Measurements from ENCODE around the gene SLC25A44.
A peak's percentile ranks its signal among the peaks of the same experiment; 100 is the strongest.

Gene SLC25A44

GRCh38 chr1:156228501-156228900 lies 34.6 kb downstream of the SLC25A44 start:
- DNase-seq (ENCODE audit: low read depth) = no peak
- no peak for TF ChIP-seq CTCF (IDR thresholded peaks at IDR 0.05; ENCODE audit: control insufficient read depth, insufficient read depth, low read depth, low read length, missing control alignments)
- H3K4me3 ChIP-seq (ENCODE audit: control insufficient read depth, low read depth, low read length) = no peak overlapping the region

GRCh38 chr1:156229809-156230472 lies 36.0 kb downstream of the SLC25A44 start:
- H3K4me3 ChIP-seq (ENCODE audit: control insufficient read depth, low read depth, low read length) = no peak overlapping the region
- no peak for TF ChIP-seq CTCF (IDR thresholded peaks at IDR 0.05; ENCODE audit: control insufficient read depth, insufficient read depth, low read depth, low read length, missing control alignments)
- no peak for DNase-seq (ENCODE audit: low read depth)

- no peak for TF ChIP-seq CTCF (IDR thresholded peaks at IDR 0.05; ENCODE audit: control insufficient read depth, insufficient read depth, low read depth, low read length, missing control alignments)
- no peak overlapping the region for H3K4me3 ChIP-seq (ENCODE audit: control insufficient read depth, low read depth, low read length)
- DNase-seq (ENCODE audit: low read depth) = no peak
These were observed 36.6 kb downstream of the SLC25A44 start for GRCh38 chr1:156230473-156230837.

GRCh38 chr1:156232201-156232894 lies 38.4 kb downstream of the SLC25A44 start:
- no peak for TF ChIP-seq CTCF (IDR thresholded peaks at IDR 0.05; ENCODE audit: control insufficient read depth, insufficient read depth, low read depth, low read length, missing control alignments)

GRCh38 chr1:156233426-156234127 lies 39.7 kb downstream of the SLC25A44 start:
- peak; percentile 37 for DNase-seq (ENCODE audit: low read depth)
- no peak for TF ChIP-seq CTCF (IDR thresholded peaks at IDR 0.05; ENCODE audit: control insufficient read depth, insufficient read depth, low read depth, low read length, missing control alignments)
- no peak overlapping the region for H3K4me3 ChIP-seq (ENCODE audit: control insufficient read depth, low read depth, low read length)

More at GRCh38 chr1:156232201-156232894, 38.4 kb downstream of the SLC25A44 start:
- no peak for DNase-seq (ENCODE audit: low read depth)
- H3K4me3 ChIP-seq (ENCODE audit: control insufficient read depth, low read depth, low read length) = no peak overlapping the region

GRCh38 chr1:156236164-156236563 lies 42.3 kb downstream of the SLC25A44 start:
- no peak overlapping the region for H3K4me3 ChIP-seq (ENCODE audit: control insufficient read depth, low read depth, low read length)
- TF ChIP-seq CTCF (IDR thresholded peaks at IDR 0.05; ENCODE audit: control insufficient read depth, insufficient read depth, low read depth, low read length, missing control alignments) = no peak

More at GRCh38 chr1:156236164-156236563, 42.3 kb downstream of the SLC25A44 start:
- DNase-seq (ENCODE audit: low read depth) = no peak

Measured in AG09309 (cell line).